Limb (tissue), 2 donors: ENCODE data around the gene NOTUM.
"Not testable (repeated sequence)": the region's sequence is repeated elsewhere in the genome, so short reads cannot be mapped to it uniquely, and the experiment has no call there.

Experiments
- DNase-seq, 2 donors: peaks; one replicate each; pipeline ENCODE4 v3.0.0-alpha.2; 2016; ENCODE audit errors: extremely low spot score in 2 of 2

NOTUM gene

DNA sequence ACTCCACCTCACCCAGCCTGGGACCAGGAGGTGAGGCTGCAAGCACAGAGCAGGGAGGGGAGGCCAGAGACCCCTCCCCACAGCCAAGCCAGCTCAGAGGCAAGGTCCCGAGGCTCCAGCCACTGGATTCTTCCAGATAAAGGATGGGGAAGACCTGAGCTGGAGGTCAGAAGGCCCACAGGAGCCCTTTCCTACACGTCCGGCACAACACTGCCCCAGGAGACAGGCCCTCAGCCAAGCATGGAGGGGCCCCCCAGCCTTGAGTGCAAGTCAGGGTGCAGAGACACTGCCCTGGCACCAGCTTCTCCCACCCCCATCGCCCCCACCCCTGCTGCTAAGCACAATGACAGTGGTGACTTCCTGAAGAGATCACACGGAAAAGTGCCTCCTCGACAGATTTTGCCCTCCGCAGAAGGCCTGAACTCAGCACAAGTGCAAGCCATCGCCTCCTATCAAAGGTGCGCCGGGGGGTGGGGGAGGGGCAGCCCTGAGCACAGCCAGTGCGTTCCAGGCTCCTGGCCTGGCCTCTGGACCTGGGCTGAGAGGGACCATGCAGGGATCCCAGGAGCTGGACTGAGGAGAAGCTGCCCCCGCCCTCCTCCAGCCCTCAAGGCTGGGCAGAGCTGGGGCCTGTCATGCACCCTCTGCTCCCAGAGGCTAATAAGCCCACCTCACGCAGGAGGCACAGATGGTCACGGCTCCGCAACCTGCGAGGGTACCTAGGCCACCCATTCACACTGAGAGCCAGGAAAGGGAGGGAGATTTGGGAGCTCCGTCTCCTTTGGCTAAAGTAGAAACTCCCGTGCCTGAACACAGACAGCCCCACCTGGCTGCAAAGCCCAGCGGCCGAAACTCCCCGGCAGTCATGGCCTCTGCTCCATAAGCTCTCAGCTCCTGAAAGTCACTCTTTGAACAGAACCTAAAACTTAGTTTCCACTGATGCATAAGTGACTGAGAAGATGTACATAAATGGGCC lies 36.1 kb downstream of the NOTUM start:
- DNase-seq, result no peak

DNA sequence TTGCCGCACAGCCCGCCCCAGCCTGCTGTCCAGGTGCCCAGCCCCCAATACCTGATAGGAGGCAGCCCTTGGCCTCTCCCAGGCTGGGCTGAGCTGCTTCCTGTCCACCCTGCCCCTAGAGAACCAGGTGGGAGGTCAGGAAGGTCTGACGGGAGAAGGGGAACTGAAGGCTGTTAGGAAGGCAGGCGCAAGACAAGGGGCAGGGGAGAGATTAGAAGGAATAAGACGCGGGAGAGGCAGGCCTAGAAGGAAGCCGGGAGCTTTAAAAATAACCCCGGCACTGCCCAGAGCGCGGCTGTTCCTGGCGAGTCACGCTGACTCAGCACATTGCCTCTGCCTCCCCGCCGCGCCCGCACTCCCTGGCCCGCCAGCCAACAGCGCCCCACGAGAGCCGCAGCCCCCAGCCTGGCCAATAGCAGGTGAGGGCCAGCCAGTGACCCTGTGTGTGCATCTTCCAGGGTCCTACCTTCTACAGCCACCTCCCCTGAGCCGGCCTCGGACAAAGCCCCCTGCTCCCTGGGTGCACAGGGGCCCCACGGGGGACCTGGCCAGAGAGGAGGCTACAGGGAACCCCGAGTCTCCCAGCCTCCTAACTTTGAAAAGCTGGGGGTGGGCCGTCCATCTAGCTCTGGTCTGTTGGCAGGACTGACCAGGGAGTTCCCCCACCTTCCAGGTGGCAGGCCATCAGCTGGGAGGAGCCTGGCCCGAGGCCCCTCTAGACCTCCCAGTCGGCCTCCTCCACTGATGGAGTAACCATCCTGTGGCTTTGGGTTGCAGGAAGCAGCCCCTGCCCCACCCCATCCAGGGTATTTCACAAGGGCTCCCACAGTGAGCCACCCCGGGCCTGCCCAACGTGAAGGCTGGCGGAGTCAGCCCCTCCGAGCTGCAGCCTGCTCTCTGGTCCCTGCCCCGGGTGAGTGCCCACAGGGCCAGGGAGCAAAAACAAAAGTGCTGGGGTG lies 37.4 kb downstream of the NOTUM start:
- DNase-seq, result peak; percentile 30 to 54

DNA sequence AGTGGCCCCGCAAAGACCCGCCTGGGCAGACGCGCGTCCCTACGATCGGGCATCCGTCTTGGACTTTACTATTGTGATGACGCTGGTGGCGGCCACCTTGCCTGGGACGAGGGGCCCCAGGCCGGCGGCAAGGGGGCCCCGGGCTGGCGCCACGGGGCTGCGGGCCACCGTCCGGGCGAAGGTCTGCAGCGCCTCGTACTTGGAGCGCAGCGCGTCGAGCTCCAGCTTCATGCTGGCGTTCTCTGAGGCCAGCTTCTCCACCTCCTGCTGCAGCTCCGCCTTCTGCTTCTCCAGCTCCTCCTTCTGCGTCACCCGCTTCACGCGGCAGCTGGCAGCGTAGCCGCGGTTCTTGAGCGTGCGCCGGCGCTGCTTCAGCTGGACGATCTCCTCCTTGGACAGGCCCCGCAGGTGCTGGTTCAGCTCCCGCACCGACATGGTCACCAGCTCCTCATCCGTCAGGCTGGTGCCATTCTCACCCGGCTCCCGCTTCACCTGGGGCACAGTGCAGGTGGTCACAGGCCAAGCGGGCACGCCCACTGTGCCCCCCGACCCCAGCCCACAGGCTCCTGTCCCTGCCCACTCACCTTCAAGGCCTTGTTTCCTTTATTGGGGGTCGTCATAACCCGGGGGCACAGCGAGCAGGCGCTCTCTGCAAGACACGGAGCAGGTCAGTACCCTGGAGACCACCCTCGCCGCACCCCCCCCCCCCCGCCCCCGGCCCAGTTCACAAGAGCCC lies 38.3 kb downstream of the NOTUM start:
- DNase-seq, result no peak

DNA sequence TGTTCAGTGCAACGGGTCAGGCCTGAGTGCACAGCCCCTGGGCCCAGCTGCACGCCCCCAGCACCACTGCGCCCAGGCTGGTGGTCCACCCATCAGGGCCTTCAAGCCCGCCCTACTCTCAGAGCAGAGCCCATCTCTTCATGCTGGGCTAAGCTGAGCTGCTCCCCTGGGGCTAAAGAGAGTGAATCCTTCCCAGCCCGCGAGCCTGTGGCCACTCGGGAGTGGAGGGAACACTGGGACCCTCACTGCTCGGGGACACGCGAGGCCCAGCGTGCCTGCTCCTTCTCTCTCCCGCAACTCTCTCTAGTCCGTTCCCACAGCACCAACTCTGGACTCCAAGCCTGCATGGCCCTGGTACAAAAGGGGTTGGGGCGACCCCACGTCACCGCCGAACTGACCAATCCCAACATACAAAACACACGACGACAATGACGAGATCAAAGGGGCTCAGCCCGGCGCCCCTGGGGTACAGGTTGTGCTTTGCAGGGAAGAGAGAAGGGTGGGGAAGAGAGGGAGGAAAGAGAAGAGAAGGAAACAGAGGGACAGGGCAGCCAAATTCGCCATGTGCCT lies 38.9 kb downstream of the NOTUM start:
- no peak for DNase-seq

DNA sequence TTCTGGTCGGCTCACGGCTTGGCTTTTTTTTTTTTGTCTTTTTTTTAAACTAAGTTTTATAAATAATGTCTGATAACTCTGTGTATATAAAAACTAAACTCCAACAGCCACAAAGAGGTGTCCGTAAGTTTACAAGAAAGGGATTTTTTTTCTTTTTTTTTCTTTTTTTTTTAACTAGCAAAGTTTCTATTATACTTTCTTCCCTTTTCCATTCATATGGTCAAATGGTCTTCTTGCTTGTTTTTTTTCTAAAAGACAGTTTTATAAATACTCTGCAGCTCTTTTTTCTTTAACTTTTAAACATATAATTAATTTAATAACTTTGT lies 39.5 kb downstream of the NOTUM start:
- DNase-seq, result no peak

DNA sequence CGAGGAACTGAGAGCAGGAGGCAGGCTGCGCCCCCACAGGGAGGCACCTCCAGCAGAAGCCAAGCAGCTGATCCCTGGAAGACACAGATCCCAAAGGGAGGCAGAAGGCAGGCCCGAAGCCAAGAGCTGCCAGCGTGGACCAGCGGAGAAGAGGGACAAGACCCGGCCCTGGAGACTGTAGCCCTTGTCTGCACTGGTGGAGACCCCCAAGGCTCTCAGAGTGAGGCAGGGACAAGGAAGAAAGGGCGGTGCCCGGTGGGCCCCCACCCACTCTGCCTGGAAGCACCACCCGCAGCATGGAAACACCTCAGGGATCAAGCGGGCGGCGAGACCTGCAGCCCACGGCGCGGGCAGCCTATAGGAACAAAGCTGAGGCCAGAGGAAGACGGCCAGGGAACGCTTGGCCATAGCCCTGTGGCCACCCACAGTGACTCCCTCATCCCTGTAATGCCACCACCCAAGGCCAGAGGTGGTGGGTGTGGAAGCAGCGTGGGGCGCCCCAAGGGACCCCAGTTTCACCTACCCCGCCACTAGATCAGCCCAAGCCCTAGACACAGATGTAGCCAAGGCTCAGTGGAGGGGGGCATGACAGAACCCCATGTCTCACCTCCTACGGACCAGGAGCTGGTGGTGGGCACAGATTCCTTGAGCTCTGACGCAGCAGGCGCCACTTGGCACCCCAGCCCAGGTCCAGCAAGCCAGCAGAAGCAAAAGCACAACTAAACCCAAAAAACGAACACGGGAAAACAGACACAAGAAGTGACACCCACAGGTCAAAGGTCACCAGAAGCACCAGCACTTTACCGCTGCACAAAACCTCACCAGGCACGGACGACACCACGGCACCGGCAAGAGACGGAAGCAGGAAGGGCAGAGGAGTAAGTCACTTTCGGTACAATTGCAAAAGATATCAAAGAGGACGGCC lies 40.1 kb downstream of the NOTUM start:
- DNase-seq, result no peak

DNA sequence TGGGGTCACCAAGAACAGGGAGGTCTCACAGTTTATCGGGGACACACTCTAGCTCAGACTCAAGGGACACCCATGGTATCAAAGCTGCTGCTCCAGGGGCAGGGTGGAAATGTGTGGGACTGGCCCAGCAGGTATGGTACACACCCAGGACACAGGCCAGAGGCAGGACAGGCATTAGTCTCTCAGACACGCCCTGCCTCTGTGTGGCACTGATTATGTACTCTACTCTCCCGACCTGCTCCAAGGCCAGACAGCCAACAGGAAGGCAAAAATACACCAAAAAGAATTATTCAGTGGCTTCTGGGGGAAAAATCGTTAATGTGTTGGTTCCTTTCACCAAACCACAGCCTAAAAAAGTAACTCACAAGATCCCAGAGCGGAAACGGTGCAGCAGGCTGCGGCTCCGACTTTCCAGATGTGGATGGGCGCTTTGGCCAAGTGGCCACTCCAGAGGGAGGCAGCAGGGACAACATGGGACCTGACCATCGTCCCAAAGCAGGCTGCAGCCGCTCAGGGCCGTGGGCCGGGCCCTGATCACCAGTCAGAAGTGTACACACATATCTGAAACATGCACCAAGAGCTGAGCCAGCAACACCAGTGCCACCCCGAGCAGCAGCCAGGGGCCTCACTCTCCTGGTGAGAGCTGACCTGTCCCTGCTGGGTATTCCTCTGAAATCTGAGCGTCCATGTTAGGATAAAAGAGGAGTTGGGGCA lies 42.0 kb downstream of the NOTUM start:
- no peak for DNase-seq

DNA sequence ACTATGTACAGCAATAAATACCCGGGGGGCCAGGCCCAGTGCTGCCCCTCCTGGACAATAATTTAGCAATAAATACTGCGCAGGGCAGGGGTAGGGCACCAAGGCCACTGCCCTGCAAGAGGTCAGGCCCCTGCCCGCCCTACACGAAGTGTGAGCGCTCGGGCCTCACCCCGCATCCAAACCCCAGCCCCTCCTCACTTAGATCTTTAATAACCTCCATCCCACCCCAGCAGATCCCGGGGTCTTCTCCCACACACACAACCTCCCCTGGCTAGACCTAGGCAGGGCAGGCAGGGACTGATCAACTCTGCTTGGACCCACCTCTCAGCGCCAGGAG lies 42.7 kb downstream of the NOTUM start:
- DNase-seq, result not testable (repeated sequence)

DNA sequence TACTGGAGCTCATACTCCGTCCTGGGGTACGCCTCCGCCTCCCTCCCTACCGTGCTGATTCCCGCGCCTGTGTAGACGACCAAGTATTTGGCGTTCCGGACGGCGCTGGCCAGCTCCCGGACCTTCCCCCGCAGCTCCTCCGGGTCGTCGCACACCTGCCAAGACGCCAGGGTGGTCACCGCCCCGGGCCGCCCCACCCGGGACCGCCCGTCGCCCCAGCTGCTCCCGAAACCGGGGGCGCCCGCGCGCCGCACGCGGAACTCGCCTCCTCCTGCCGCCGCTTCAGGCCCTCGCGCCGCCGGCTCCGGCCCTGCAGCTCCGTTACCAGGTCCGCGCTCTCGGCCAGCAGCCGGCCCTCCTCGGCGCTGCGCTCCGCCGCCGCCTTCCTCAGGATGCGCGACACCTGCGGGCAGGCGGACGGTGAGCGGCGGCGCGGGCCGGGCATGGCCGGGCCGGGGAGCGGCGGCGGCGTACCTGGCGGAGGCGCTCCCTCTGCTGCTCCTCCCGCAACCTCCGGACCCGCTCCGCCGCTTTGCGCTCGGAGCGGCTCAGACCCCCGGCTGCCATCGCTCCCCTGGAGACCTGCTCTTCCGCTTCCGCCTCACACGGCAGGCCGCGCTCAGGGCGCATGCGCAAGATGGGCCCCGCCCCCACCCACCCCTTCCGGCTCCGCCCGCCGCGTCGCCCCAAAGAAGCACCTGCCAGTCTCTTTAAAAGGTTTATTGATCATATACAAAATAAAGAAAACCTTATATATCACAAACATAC lies 43.2 kb downstream of the NOTUM start, which contains the start of gene SIRT7:
SIRT7 (minus strand) TSS at position 612 of the 768 bp plus-strand sequence; CDS start at position 567, 45 bp downstream.
- DNase-seq, result peak; percentile 84 to 94

DNA sequence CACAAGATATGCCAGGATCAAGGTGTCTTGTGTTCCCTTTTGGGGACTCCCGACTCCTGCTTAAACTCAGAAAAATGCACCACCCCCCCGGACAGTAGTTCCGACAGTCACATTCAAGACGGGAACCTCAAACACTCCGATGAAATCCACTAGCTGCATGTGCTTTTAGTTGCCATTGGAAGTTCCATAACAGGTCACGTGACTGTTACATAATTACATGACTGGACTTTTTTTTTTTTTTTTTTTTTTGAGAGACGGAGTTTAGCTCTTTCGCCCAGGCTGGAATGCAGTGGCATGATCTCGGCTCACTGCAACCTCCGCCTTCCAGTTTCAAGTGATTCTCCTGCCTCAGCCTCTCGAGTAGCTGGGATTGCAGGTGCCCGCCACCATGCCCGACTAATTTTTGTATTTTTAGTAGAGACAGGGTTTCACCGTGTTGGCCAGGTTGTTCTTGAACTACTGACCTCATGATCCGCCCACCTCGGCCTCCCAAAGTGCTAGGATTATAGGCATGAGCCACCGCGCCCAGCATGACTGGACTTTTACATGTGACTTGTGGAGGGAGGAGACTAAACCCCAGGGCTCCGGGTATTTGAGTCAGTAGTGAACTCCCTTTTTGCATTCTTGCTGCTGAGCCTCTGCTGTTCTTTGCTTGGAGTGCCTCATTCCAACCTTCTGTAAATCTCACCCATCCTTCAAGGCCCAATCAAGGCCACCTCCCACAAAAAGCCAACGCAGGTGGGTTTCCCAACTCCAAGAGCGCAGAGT lies 44.6 kb downstream of the NOTUM start:
- no peak for DNase-seq

DNA sequence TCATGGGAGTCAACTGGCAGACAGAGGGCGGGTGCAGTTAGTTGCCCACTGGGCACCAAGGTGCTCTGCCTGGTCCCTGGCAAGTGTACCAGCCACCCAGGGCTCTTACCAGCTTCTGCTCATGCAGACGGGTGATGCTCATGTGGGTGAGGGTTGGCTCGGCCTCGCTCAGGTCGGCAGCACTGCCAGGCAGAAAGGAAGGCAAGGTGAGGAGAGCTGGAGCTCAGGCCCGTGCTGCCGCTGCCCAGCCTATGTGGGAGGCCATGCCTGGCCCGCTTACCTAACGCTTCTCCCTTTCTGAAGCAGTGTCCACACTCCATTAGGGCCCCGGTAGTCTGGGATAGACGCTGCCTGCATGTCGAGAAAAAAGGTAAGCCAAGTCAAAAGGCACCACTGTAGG lies 45.7 kb downstream of the NOTUM start:
- no peak for DNase-seq

DNA sequence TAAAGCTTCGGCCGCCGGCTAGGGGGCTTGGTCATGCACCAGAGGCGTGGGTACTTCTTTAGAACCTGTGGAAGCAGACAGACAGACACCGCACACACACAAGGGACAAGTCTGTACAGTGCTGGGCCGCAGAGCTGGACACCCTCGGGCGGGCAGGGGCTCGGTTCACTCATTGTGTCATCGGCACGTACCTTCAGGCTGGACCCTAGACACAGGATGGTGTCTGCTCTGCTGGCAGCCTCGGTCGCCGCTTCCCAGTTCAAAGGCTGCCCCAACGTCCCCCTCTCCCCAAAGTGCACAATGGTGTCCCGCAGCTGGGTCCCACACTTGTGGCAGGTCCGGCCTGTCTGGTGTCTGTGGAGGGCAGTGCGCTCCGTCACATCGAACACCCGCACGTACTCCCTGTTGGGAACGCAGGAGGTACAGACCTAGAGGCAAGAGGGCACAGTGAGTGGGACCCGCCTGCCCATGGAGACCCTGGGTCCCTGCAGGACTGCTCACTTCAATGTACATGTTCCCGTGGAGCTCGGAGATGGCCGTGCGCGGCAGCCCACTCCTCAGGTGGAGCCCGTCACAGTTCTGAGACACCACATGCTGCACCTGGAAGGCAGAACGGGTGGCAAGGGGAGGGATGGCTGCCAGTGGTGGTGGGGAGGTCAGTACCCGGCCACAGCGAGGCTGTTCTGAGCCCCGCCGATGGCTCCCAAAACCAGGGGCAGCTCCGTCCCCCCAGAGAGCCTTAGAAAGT lies 46.7 kb downstream of the NOTUM start:
- no peak for DNase-seq

DNA sequence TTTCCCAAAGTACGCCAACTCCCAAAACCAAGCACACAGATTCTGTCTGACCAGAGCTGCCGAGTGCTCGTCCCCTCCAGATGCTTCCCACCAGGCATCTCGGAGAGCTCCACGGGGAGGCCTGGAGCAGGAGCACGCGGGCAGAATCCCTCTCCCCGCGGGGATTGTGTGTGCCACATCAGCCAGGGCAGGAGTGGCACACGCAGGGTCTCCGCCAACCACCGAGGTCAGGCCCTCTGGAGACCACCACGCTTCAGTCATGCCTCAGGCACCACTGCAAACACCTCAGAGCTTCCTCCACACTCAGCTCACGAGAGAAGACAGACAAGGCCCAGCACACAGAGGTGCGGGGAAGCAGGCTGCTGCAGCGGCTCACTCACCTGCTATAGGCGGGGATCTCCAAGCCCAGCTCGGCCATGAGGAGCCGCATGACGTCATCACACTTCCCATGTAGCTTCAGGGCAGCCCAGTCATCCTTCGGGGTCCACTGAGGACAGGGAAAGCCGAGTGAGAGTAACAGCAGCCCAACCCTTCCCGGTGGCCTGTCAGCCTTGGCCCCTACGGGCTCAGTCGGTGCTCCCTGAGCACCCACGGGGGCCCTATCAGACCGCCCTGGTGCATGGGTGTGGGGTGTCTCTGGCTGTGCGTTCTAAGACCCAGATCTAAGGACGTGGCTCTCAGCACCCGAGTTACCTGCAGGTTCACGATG lies 47.4 kb downstream of the NOTUM start:
- no peak for DNase-seq

DNA sequence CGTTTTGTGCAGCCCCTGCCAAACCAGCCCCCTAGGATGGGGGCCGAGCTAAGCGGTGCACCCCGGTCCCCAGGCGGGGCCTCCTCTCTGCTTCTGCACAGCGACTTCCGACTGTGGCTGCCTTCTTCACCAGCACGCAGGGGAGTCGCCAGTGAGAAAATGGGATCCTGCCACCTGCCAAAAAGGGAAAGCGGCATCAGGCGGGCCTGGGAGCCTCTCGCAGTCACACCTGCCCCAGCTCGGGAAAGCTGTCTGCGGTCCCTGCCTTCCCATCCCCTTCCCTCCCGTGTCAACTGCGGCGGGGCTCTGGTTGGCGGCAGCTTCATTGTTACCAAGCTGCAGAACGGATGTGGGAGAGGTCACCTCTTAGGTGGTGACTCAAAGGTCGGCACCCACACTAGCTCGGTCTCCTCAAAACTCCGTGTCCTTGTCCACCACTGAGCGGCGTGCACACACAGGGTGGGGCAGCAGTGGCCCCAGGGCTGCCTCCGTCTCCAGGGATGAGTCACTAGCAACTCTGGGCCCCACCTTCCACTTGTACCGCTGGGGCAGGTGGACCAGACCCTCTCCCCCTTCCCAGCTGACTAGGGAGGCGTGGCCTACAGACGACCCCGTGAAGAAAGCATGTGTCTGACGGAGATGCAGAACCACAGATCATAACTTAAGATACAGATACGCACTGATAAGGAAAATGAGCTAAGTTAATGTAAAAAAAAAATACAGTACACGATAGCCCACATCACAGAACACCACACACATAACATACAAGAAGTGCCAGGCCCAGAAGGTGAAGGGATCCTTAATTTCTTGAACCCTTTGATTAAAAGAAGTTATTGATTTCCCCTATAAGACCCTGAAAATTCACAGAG lies 48.3 kb downstream of the NOTUM start:
- DNase-seq, result no peak

DNA sequence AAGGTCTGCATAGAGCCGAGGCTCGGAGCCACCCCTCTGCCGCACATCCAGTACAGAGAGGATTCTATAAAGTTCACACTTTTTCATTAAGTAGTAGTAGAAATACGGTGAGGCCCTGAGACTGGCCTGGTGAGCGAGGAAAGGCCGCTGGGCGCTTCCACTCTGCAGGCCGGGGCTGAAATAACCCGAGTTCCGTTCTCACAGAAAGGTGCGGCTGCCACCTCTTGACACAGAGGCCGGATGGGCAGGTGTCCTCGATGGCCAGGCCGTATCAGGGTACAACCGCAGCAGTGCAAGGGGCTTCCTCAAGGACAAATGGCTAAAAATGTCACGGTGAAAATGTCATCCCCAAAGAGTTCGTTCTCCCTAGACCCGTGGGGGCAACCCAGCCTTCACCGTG lies 49.0 kb downstream of the NOTUM start:
- no peak for DNase-seq
